ENCODE data around the gene ATRIP.
"Not testable (repeated sequence)": the region's sequence is repeated elsewhere in the genome, so short reads cannot be mapped to it uniquely, and the experiment has no call there.

ATRIP gene

DNA sequence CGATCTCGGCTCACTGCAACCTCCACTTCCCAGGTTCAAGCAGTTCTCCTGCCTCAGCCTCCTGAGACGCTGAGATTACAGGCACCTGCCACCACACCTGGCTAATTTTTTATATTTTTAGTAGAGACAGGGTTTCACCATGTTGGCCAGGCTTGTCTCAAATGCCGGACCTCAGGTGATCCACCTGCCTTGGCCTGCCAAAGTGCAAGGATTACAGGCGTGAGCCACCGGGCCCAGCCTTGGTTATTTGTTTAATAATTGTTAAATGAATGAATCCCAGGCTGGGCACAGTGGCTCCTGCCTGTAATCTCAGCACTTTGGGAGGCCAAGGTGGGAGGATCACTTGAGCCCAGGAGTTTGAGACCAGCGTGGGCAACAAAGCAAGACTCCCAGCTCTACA lies 15.2 kb downstream of the ATRIP start:
- not testable (repeated sequence) for H4K91ac ChIP-seq (ENCODE audit: low read length); H2BK120ac ChIP-seq (ENCODE audit: low read depth, low read length); H3K14ac ChIP-seq (ENCODE audit: low read length in 2 of 2); H3K79me1 ChIP-seq (replicated peaks; ENCODE audit: low read length, poor library complexity, severe bottlenecking); H4K8ac ChIP-seq (ENCODE audit: low read length); H3K9me3 ChIP-seq (ENCODE audit: control insufficient read depth, low read length); H2BK15ac ChIP-seq (ENCODE audit: low read depth, poor library complexity, severe bottlenecking); H3K9ac ChIP-seq (ENCODE audit: low read length); H3K23ac ChIP-seq (ENCODE audit: low read length in 2 of 2); H2BK5ac ChIP-seq (ENCODE audit: low read depth, low read length, poor library complexity, severe bottlenecking); H2AFZ ChIP-seq (ENCODE audit: low read depth, low read length); DNase-seq; H2AK5ac ChIP-seq (ENCODE audit: low read length, severe bottlenecking); H3K27me3 ChIP-seq (ENCODE audit: control insufficient read depth in 1 of 2, insufficient read depth in 1 of 2, low read length in 2 of 2); H3K4ac ChIP-seq (ENCODE audit: low read depth in 1 of 2, low read length in 2 of 2); H3K27ac ChIP-seq (ENCODE audit: low read length, poor library complexity, severe bottlenecking); H3K4me3 ChIP-seq (ENCODE audit: insufficient read depth in 1 of 2, low read depth in 1 of 2, low read length in 2 of 2); H3K4me2 ChIP-seq (ENCODE audit: low read length, poor library complexity, severe bottlenecking); H3K18ac ChIP-seq (ENCODE audit: low read depth in 1 of 2, low read length in 2 of 2); H2BK12ac ChIP-seq (ENCODE audit: low read length in 2 of 2)
- Histone ChIP-seq H3K4me1 (ENCODE audit: control insufficient read depth, insufficient read depth, low read depth, low read length) (peaks cover 15% of the 10 kb centered on the region), H3K36me3 (ENCODE audit: control insufficient read depth in 1 of 2, insufficient read depth in 2 of 2, low read depth in 1 of 2, low read length in 2 of 2) (peaks cover 45 to 56% of the 10 kb centered on the region in 2 experiments)
- 100% methylated on average over 4 of the region's 7 CpGs for WGBS

DNA sequence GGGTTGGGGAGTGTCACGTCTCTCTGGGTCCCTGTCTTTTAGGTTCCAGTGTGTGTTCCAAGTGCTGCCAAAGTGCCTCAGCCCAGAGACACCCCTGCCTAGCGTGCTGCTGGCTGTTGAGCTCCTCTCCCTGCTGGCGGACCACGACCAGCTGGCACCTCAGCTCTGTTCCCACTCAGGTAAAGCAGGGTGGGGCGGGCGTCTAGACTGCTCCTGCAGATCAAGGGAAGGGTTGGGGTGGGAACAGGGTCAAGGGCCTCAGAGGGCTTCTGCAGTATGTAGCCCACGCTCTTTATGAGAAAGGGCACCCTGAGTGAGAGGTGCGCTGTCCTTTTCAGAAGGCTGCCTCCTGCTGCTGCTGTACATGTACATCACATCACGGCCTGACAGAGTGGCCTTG lies 17.2 kb downstream of the ATRIP start:
- Histone ChIP-seq H2BK15ac (ENCODE audit: low read depth, poor library complexity, severe bottlenecking) (no peak overlapping the region), H3K79me1 (replicated peaks; ENCODE audit: low read length, poor library complexity, severe bottlenecking) (peaks cover 10% of the 10 kb centered on the region), H3K23ac (ENCODE audit: low read length in 2 of 2) (no peak overlapping the region), H3K18ac (ENCODE audit: low read depth in 1 of 2, low read length in 2 of 2) (no peak overlapping the region), H2AFZ (ENCODE audit: low read depth, low read length) (no peak overlapping the region), H3K4me2 (ENCODE audit: low read length, poor library complexity, severe bottlenecking) (no peak overlapping the region), H2BK120ac (ENCODE audit: low read depth, low read length) (no peak overlapping the region), H3K4me3 (ENCODE audit: insufficient read depth in 1 of 2, low read depth in 1 of 2, low read length in 2 of 2) (no peak overlapping the region), H2BK5ac (ENCODE audit: low read depth, low read length, poor library complexity, severe bottlenecking) (no peak overlapping the region), H4K91ac (ENCODE audit: low read length) (no peak overlapping the region), H2BK12ac (ENCODE audit: low read length in 2 of 2) (no peak overlapping the region), H3K27ac (ENCODE audit: low read length, poor library complexity, severe bottlenecking) (no peak overlapping the region), H4K8ac (ENCODE audit: low read length) (no peak overlapping the region), H3K36me3 (ENCODE audit: control insufficient read depth in 1 of 2, insufficient read depth in 2 of 2, low read depth in 1 of 2, low read length in 2 of 2) (peaks cover 64 to 66% of the 10 kb centered on the region in 2 experiments), H3K4ac (ENCODE audit: low read depth in 1 of 2, low read length in 2 of 2) (no peak overlapping the region), H3K9me3 (ENCODE audit: control insufficient read depth, low read length) (no peaks in the 10 kb centered on the region), H3K9ac (ENCODE audit: low read length) (peak overlapping the region; percentile 14), H2AK5ac (ENCODE audit: low read length, severe bottlenecking) (no peak overlapping the region), H3K14ac (ENCODE audit: low read length in 2 of 2) (no peak overlapping the region), H3K4me1 (ENCODE audit: control insufficient read depth, insufficient read depth, low read depth, low read length) (peaks cover 22% of the 10 kb centered on the region), H3K27me3 (ENCODE audit: control insufficient read depth in 1 of 2, insufficient read depth in 1 of 2, low read length in 2 of 2) (no peaks in the 10 kb centered on the region)
- WGBS = 92% methylated on average over 9 of the region's 9 CpGs
- no peak for DNase-seq

- Histone ChIP-seq H3K18ac (ENCODE audit: low read depth in 1 of 2, low read length in 2 of 2) (peak overlapping the region in 1 of 2 experiments; percentile 9), H2BK12ac (ENCODE audit: low read length in 2 of 2) (no peak overlapping the region), H3K9me3 (ENCODE audit: control insufficient read depth, low read length) (no peaks in the 10 kb centered on the region), H2AK5ac (ENCODE audit: low read length, severe bottlenecking) (no peak overlapping the region), H2BK15ac (ENCODE audit: low read depth, poor library complexity, severe bottlenecking) (no peak overlapping the region), H2BK120ac (ENCODE audit: low read depth, low read length) (no peak overlapping the region), H3K36me3 (ENCODE audit: control insufficient read depth in 1 of 2, insufficient read depth in 2 of 2, low read depth in 1 of 2, low read length in 2 of 2) (peaks cover 66 to 68% of the 10 kb centered on the region in 2 experiments), H3K4me2 (ENCODE audit: low read length, poor library complexity, severe bottlenecking) (no peak overlapping the region), H4K91ac (ENCODE audit: low read length) (peak overlapping the region; percentile 54), H3K14ac (ENCODE audit: low read length in 2 of 2) (no peak overlapping the region), H2AFZ (ENCODE audit: low read depth, low read length) (no peak overlapping the region), H3K27me3 (ENCODE audit: control insufficient read depth in 1 of 2, insufficient read depth in 1 of 2, low read length in 2 of 2) (no peaks in the 10 kb centered on the region), H3K9ac (ENCODE audit: low read length) (peak overlapping the region; percentile 94), H3K23ac (ENCODE audit: low read length in 2 of 2) (no peak overlapping the region), H3K4ac (ENCODE audit: low read depth in 1 of 2, low read length in 2 of 2) (no peak overlapping the region), H3K27ac (ENCODE audit: low read length, poor library complexity, severe bottlenecking) (no peak overlapping the region), H2BK5ac (ENCODE audit: low read depth, low read length, poor library complexity, severe bottlenecking) (no peak overlapping the region), H3K4me1 (ENCODE audit: control insufficient read depth, insufficient read depth, low read depth, low read length) (peaks cover 22% of the 10 kb centered on the region), H3K4me3 (ENCODE audit: insufficient read depth in 1 of 2, low read depth in 1 of 2, low read length in 2 of 2) (no peak overlapping the region), H3K79me1 (replicated peaks; ENCODE audit: low read length, poor library complexity, severe bottlenecking) (peaks cover 13% of the 10 kb centered on the region), H4K8ac (ENCODE audit: low read length) (peak overlapping the region; percentile 62)
- WGBS = 94% methylated on average over 17 of the region's 17 CpGs
- no peak for DNase-seq
These were observed 18.2 kb downstream of the ATRIP start for GRCh38 chr3:48464713-48465221.

GRCh38 chr3:48465237-48465530 lies 18.6 kb downstream of the ATRIP start:
- Histone ChIP-seq H3K18ac (ENCODE audit: low read depth in 1 of 2, low read length in 2 of 2) (peak overlapping the region in 1 of 2 experiments; percentile 9), H3K27ac (ENCODE audit: low read length, poor library complexity, severe bottlenecking) (peak overlapping the region; percentile 27), H3K27me3 (ENCODE audit: control insufficient read depth in 1 of 2, insufficient read depth in 1 of 2, low read length in 2 of 2) (no peaks in the 10 kb centered on the region), H2BK15ac (ENCODE audit: low read depth, poor library complexity, severe bottlenecking) (no peak overlapping the region), H2BK5ac (ENCODE audit: low read depth, low read length, poor library complexity, severe bottlenecking) (no peak overlapping the region), H4K8ac (ENCODE audit: low read length) (no peak overlapping the region), H4K91ac (ENCODE audit: low read length) (peak overlapping the region; percentile 21), H3K4ac (ENCODE audit: low read depth in 1 of 2, low read length in 2 of 2) (peak overlapping the region in 1 of 2 experiments; percentile 13), H3K23ac (ENCODE audit: low read length in 2 of 2) (no peak overlapping the region), H3K4me1 (ENCODE audit: control insufficient read depth, insufficient read depth, low read depth, low read length) (peaks cover 24% of the 10 kb centered on the region), H2BK120ac (ENCODE audit: low read depth, low read length) (no peak overlapping the region), H3K79me1 (replicated peaks; ENCODE audit: low read length, poor library complexity, severe bottlenecking) (peaks cover 13% of the 10 kb centered on the region), H3K36me3 (ENCODE audit: control insufficient read depth in 1 of 2, insufficient read depth in 2 of 2, low read depth in 1 of 2, low read length in 2 of 2) (peaks cover 66 to 68% of the 10 kb centered on the region in 2 experiments), H2AK5ac (ENCODE audit: low read length, severe bottlenecking) (peak overlapping the region; percentile 6), H2AFZ (ENCODE audit: low read depth, low read length) (no peak overlapping the region), H3K4me3 (ENCODE audit: insufficient read depth in 1 of 2, low read depth in 1 of 2, low read length in 2 of 2) (no peak overlapping the region), H3K9me3 (ENCODE audit: control insufficient read depth, low read length) (no peaks in the 10 kb centered on the region), H2BK12ac (ENCODE audit: low read length in 2 of 2) (no peak overlapping the region), H3K14ac (ENCODE audit: low read length in 2 of 2) (no peak overlapping the region), H3K9ac (ENCODE audit: low read length) (peak overlapping the region; percentile 94), H3K4me2 (ENCODE audit: low read length, poor library complexity, severe bottlenecking) (no peak overlapping the region)
- WGBS = 66% methylated on average over 4 of the region's 7 CpGs
- no peak for DNase-seq
